GM11168 (cell line): Measurements from ENCODE around the gene SPG7.

ENCODE experiments used
- in situ Hi-C: fragments of 300-500 bp; cut with MboI; formaldehyde crosslinking; loops from one replicate; pipeline ENCODE4 v1.12.0; 2022; ENCODE audit warnings: low sequenced_read_pairs; ENCODE audit not compliant: unreplicated experiment

Gene SPG7

DNA sequence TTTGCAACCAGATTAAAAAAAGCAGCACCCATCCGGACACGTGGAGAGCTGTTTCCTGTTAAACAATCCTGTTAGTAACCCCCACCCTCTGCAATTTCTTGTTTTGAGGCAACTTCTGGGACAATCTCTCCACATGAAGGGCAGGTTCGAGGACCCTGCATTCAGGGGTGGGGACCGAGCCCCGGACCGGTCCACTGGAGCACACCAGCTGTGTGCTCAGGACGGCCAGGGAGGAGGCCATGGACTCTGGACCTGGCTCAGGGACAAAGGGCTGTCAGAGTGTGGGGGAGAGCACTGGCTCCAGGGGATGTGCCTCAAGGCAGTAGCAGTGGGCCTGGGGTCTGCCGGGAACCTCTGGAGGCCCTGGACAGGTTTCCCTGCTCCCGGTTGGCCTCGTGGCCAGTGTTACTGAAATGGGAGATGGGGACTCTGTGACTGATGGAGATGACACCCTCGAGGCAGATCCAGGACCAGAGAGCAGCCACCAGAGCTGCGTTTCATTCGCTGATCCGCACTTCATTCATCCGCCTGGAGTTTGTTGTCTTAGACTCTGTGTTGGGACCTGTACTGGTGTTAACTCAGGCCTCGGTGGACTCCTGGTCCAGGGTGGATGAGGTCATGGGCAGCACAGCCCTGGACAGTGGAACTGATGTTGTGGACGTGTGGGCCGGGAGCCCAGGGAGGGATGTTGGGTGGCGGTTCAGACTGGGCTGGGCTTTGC is 64.4 kb downstream of the SPG7 start:
- in situ Hi-C loops = no loop called here

- in situ Hi-C loops = no loop called here
Observed at GRCh38 chr16:89573826-89574680, 65.8 kb downstream of the SPG7 start.

DNA sequence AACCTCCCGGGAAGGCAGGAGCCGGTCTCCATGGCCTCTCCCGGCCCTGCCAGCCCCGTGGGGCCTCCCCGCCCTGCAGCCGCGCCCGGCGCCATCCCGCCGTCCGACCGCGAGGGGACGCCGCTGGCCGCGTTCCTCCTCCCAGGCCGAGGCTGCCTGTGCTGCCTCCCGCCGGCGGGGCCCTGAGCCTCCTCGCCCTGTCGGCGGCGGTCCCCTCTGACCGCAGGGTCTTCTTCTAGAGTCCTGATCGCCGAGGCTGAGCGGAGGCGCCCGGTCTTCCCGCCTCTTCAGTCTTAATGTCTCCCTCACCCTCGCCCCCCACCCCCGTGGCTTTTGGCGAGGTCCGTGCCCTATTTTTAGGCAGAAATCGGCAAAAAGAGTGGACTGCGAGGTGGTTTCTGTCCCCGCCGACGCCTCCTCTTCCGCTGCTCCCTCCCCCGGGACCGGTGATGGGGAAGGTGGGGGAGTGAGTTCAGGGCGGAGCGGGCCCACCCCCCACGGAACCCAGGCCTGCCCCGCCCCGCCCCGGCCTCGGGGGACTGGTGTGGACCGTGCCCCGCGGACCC is 66.6 kb downstream of the SPG7 start:
- in situ Hi-C loops = no loop called here

DNA sequence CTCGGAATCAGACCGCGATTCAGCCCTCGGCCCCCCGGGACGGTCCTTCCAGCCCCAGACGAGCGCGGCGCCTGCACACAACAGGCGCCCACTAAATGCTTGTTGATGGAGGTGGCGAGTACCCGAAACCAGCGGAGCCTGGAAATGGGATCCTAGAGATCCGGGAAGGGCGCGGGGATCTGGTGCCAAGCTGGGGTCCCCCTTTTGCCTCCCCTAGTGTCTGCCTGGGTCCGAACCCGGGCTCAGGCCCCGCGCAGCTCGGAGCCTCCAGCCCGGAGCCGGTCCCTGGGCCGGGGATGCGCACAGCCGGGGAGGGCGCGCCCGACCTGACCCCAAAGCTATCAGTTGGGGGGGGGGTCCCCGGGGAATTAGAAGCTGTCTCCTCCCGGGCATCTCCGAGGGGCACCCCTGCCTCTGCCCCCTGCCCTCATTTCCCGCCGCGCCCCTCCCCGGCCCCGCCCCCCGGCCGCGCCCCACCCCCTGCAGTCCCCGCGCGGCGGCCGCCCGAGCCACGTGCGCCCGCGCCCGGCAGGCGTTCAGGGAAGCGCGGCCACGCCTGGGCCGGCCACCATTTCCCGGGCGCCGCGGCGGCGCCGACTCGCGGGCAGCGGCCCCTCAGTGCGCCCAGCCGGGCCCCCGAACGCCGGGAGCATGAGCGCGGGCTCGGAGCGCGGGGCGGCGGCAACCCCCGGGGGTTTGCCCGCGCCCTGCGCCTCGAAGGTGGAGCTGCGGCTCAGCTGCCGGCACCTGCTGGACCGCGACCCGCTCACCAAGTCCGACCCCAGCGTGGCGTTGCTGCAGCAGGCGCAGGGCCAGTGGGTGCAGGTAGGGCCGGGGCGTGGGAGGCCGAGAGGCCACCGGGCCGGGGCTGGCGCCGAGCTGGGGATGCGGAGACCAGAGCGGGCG is 67.3 kb downstream of the SPG7 start, which contains the start of gene CPNE7:
TSS of gene CPNE7 (plus strand) at position 512 of the 906 bp plus-strand sequence. CDS start at position 652, 140 bp downstream.
- in situ Hi-C loops = no loop called here

DNA sequence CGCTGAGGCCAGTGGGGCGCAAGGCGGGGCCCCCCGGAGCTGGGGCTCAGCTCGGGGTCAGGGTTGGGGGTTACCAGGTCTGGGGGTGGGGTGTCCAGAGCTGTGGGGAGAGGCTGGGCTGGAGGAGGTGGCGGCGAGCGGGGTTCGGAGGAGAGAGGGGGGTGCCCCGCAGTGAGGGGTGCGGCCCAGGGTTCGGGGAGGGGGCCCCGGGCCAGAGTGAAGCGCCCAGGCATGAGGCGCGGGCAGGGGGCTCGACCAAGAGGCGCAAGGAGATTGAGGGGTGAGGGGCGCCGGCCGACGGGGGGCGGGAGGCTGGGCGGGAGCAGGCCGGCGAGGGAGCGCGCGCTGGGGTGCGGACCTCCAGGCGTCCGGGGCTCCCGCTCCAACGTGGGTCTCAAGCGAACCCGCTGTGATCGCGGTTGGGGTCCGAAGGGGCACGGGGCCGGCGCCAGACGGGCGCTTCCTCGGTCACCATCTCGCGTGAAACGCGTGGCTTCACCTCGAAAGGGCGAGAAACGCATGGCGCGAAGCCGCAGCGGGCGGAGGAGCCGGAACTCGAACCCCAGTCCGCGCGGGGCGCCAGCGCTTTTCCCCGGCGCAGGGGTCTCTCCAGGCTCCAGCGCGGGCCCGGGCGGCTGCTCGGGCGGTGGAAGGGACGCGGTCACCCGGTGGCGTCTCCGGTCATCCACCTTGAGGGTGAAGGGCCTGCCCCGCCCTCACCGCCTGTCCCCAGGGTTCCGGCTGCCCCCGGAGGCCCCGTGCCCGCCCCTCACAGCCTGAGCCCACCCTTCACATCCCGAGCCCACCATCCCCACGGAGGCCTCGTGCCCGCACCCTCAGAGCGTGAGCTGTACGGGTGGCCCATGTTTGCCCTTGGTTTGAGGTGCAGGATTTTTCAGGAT is 68.2 kb downstream of the SPG7 start:
- in situ Hi-C loops = no loop called here

GRCh38 chr16:89577055-89577759 is 69.0 kb downstream of the SPG7 start:
- in situ Hi-C loops = no loop called here

- in situ Hi-C loops = no loop called here
Observed at GRCh38 chr16:89579351-89579750, 71.1 kb downstream of the SPG7 start.

DNA sequence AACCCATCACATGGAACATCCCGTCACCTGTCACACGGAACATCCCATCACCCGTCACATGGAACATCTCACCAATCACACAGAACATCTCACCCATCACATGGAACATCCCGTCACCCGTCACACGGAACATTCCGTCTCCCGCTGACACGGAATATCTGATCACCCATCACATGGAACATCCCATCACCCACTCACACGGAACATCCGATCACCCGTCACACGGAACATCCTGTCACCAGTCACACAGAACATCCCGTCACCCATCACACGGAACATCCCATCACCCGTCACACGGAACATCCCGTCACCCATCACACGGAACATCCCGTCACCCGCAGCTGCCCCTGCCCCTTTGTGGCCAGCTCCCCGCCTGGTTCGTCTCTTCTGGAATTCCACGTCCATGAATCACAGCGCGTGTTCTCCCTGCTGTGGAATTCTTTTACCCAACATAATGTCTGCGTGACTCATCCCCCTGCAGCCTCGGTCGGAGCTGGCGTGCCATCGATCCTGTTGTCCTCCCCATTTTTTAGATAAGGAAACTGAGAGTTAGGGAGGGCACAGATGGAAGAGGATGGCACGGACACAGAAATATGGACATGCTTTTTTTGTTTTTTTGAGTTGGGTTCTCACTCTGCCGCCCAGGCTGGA is 73.0 kb downstream of the SPG7 start:
- in situ Hi-C loops = no loop called here

DNA sequence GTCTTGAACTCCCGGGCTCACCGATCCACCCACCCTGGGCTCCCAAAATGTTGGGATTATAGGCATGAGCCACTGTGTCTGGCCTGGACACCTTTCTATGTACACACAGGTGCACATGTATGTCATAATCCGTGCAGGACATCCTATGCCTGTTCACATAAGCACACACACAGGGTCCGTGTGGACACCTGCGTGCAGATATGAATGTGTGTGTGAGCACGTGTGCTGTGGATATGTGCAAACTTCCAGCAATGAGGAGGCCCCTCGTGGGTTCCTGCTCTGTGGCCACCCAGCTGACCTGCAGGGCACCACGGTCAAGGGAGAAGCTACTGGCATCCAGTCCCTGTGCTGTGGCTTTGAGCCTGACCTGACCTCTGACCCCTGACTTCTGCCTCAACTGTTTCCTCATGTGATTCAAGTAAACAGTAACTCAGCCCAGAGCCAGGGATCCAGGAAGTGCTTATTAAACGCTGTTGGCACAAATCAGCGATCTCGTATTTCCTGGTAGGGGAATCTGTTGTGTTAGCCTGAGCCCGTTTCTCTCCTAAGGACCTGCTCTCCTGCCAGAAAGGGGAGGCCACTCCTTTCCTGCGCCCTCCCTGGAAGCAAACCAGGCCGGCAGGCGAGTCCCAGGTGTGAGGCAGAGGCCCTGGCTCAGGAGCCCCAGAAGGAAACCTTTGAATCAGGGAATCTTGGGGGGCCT is 73.8 kb downstream of the SPG7 start:
- in situ Hi-C loops = no loop called here

- in situ Hi-C loops = no loop called here
Observed at GRCh38 chr16:89582614-89583196, 74.5 kb downstream of the SPG7 start.

DNA sequence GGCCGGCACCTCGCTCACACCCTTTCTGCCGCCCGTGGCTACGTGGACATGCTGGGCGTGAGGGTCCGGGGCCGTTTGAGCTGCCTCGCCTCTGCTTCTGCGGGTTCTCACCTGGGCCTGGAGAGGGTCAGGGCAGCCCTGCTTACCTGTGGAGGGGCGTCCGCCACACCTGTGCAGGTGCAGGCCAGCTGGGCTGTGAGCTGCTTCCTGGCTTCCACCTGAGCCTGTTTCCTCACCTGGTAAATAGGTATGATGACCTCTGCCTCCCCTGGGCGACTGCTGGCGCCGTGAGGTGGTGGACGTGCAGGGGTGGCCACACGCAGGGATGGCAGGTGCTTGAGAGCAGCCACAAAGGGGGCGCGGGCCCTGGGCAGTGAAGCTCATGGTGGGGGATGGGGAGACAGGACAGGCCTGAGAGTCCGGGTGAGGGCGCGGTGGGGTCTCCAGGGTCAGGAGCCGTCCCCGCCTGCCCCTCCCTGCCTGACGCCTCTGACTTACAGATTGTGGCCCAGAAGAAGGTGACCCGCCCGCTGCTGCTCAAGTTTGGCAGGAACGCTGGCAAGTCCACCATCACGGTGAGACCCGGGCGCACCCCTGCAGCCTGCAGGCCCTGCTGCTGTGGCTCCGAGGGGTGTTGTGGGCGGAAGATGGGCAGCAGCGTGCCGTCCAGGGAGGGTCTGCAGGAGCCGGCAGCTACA is 75.1 kb downstream of the SPG7 start:
- in situ Hi-C loops = no loop called here

DNA sequence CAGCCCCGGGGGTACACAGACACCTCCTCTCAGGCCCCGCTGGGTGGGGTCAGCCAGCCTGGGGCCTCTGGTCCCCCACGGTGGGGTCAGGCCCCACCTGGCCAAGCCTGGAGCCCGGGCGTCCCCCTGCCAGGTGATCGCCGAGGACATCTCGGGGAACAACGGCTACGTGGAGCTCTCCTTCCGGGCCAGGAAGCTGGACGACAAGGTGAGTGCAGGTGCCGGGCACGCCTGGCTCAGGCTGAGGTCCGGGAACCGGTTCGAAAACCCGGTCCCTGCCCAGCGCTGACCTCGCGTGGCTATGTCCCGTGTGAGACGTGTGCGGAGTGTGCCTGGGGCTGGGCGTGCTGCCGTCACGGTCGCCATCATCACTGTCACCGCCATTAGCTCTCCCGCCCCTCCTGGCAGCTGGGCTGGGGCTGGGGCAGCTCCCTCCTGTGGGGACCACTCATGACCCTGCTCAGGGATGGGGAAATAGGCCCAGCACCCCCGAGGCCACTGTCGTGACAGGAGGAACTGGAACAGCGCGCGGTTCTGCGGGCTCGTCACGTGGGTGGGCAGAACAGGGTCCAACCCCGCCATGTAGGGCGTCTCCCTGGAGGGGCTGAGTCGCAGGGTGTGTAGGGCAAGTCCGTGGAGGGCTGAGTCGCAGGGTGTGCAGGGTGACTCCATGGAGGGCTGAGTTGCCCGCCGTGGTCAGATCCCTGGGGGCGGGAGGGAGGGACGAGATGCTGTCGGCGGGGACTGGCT is 75.9 kb downstream of the SPG7 start:
- in situ Hi-C loops = no loop called here

DNA sequence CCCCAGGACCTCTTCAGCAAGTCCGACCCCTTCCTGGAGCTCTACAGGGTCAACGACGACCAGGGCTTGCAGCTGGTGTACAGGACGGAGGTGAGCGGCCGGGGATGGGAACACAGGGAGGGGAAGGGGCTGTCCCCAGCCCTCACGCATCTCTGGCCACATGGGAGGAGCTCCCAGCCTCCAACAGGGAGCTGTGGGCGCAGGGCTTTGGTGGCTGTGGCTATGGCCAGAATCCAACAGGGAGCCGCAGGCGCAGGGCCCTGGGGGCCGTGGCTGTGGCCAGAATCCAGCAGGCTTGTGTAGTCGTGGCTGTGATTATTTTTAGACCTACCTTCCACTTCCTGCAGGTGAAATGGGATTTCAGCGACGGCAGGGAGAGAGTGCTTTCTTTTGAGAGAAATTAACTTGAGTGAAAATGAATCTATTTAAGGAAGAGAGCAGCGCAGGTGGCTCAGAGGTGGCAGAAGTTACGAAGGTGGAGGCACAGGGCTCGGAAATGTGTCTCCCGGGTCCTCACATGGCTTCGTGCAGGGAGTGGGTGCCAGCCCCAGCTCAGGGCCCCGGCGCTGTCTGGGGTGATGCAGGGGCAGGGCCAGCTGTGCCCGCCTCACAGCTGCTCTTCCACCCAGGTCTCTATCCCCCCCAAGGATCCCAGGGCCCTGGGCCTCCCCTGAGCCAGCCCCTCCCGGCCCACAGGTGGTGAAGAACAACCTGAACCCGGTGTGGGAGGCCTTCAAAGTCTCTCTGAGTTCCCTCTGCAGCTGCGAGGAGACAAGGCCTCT is 76.8 kb downstream of the SPG7 start:
- in situ Hi-C loops = no loop called here

DNA sequence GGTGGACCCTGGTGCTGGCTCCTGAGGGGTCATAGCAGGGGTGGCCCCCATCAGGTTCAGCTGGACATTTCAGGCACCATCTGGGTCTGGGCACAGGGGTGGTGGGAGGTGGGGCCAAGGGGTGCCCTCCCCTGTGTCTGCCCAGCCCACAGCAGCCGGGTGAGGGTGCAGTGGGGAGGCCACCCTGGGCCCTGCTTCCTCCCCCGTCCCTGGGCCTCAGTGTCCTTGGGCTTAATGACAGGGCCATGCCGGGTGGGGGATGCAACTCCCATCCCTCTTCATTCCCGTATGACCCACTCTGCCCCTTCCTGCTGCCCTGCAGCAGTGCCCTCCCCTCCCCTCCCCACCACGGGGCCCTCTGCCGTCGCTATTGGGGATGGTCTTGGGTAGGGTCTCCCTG is 78.0 kb downstream of the SPG7 start:
- in situ Hi-C loops = no loop called here

- in situ Hi-C loops = no loop called here
Observed at GRCh38 chr16:89586853-89587252, 78.7 kb downstream of the SPG7 start.
